Thyroid gland (tissue), 4 donors: Measurements from ENCODE around the gene TPK1.

Experiments used
- CTCF ChIP-seq, 6 experiments: fragments of 200-600 bp in 3 of 6; fragments of 450-650 bp in 3 of 6; sonication (generic) in 3 of 6; IDR thresholded peaks; one replicate each; pipeline ENCODE4 v1.5.1; 2016 to 2019; ENCODE audit warnings: antibody characterized with exemption in 6 of 6, mild to moderate bottlenecking in 2 of 6, inconsistent platforms in 1 of 6, moderate library complexity in 1 of 6
- POLR2A ChIP-seq, 2 donors: fragments of 450-650 bp; IDR thresholded peaks; one replicate each; pipeline ENCODE4 v1.6.1; 2017; ENCODE audit warnings: antibody characterized with exemption in 2 of 2, mild to moderate bottlenecking in 2 of 2, moderate library complexity in 1 of 2

GRCh38 chr7:144713850-144714249, 122.0 kb downstream of the TPK1 start:
- no peak for TF ChIP-seq CTCF (IDR thresholded peaks at IDR 0.05)
- TF ChIP-seq POLR2A (IDR thresholded peaks at IDR 0.05), result no peak
